CD14-positive monocyte (primary cell): ENCODE measurements around the gene LINC01488. TPM values are rescaled to one million over a fixed set of nuclear protein-coding genes. Genes with fewer than 3 reads are reported as not detected.

ENCODE experiments used
- DNase-seq, 3 donors: peaks; one replicate each; pipeline ENCODE4 v3.0.0-alpha.2; 2011 to 2022
- H2AFZ ChIP-seq: 2 replicates; pipeline ENCODE4 v1.6.0; 2012; ENCODE audit warnings: mild to moderate bottlenecking, low read depth, low read length, inconsistent platforms; ENCODE audit not compliant: insufficient read depth, poor library complexity, severe bottlenecking
- H3K27ac ChIP-seq, 2 donors: 1 replicate in 1 of 2; 2 replicates in 1 of 2; pipeline ENCODE4 v1.5.1; 2012 to 2013; ENCODE audit warnings: low read length in 2 of 2, control low read depth in 1 of 2, inconsistent platforms in 1 of 2, low read depth in 1 of 2, mild to moderate bottlenecking in 1 of 2
- H3K27me3 ChIP-seq, 2 donors: one replicate each; pipeline versions ENCODE4 v1.6.0 to v1.6.1; 2011 to 2013; ENCODE audit warnings: low read length in 2 of 2; ENCODE audit not compliant: control insufficient read depth in 2 of 2, insufficient read depth in 2 of 2
- H3K36me3 ChIP-seq, 2 donors: replicated peaks in 1 of 2; 1 replicate in 1 of 2; 2 replicates in 1 of 2; pipeline versions ENCODE4 v1.5.1 to v1.6.1; 2012 to 2013; ENCODE audit warnings: low read length in 2 of 2, control low read depth in 1 of 2, inconsistent platforms in 1 of 2, mild to moderate bottlenecking in 1 of 2; ENCODE audit not compliant: insufficient read depth in 2 of 2, control insufficient read depth in 1 of 2
- H3K4me1 ChIP-seq, 2 donors: 1 replicate in 1 of 2; 2 replicates in 1 of 2; pipeline versions ENCODE4 v1.5.1 to v1.6.1; 2012 to 2013; ENCODE audit warnings: low read length in 2 of 2, control low read depth in 1 of 2, inconsistent platforms in 1 of 2, mild to moderate bottlenecking in 1 of 2, moderate library complexity in 1 of 2; ENCODE audit not compliant: insufficient read depth in 2 of 2, control insufficient read depth in 1 of 2
- H3K4me2 ChIP-seq: replicated peaks from 2 replicates; pipeline ENCODE3; 2012; ENCODE audit warnings: low read length, moderate library complexity, mild to moderate bottlenecking; ENCODE audit not compliant: poor library complexity, severe bottlenecking; ENCODE audit errors: extremely low read depth
- H3K4me3 ChIP-seq, 3 experiments: fragments of 200-600 bp in 1 of 3; sonication (generic) in 1 of 3; replicated peaks in 1 of 3; 1 replicate in 2 of 3; 2 replicates in 1 of 3; pipeline ENCODE4 v1.5.1; 2011 to 2013; ENCODE audit warnings: low read length in 3 of 3, mild to moderate bottlenecking in 3 of 3, control low read depth in 2 of 3, low read depth in 2 of 3, inconsistent platforms in 1 of 3, moderate library complexity in 1 of 3
- H3K79me2 ChIP-seq: 2 replicates; pipeline ENCODE4 v1.6.0; 2012; ENCODE audit warnings: mild to moderate bottlenecking, control low read depth, inconsistent platforms, low read length, moderate library complexity; ENCODE audit not compliant: insufficient read depth
- H3K9ac ChIP-seq: 2 replicates; pipeline ENCODE4 v1.6.0; 2017; ENCODE audit warnings: low read length, mild to moderate bottlenecking; ENCODE audit not compliant: insufficient read depth, poor library complexity, severe bottlenecking
- H3K9me3 ChIP-seq, 2 donors: replicated peaks in 1 of 2; 1 replicate in 1 of 2; 2 replicates in 1 of 2; pipeline versions ENCODE4 v1.5.1 to v1.6.1; 2012 to 2013; ENCODE audit warnings: low read length in 2 of 2, control low read depth in 1 of 2; ENCODE audit not compliant: control insufficient read depth in 1 of 2, insufficient read depth in 1 of 2
- H4K20me1 ChIP-seq: 2 replicates; pipeline ENCODE4 v1.6.0; 2012; ENCODE audit warnings: mild to moderate bottlenecking, low read length, control low read depth, moderate library complexity; ENCODE audit not compliant: insufficient read depth
- H3K27ac Mint-ChIP-seq, 7 donors: one replicate each; pipeline ENCODE4 v1.8.0; 2020; ENCODE audit warnings: mild to moderate bottlenecking in 7 of 7, mixed read lengths in 7 of 7, moderate library complexity in 6 of 7, inconsistent platforms in 2 of 7
- H3K27me3 Mint-ChIP-seq, 3 donors: one replicate each; pipeline ENCODE4 v1.8.0; 2021 to 2022; ENCODE audit warnings: low read depth in 3 of 3, mild to moderate bottlenecking in 3 of 3, mixed read lengths in 3 of 3, moderate library complexity in 3 of 3, inconsistent platforms in 1 of 3
- H3K36me3 Mint-ChIP-seq, 2 donors: one replicate each; pipeline ENCODE4 v1.8.0; 2020; ENCODE audit warnings: mixed read lengths in 2 of 2, inconsistent platforms in 1 of 2, mild to moderate bottlenecking in 1 of 2
- H3K4me1 Mint-ChIP-seq: one replicate; pipeline ENCODE4 v1.8.0; 2020; ENCODE audit warnings: mild to moderate bottlenecking, mixed read lengths
- H3K4me3 Mint-ChIP-seq, 2 donors: one replicate each; pipeline ENCODE4 v1.8.0; 2020; ENCODE audit warnings: mild to moderate bottlenecking in 2 of 2, mixed read lengths in 2 of 2, moderate library complexity in 1 of 2
- H3K9me3 Mint-ChIP-seq, 7 donors: one replicate each; pipeline ENCODE4 v1.8.0; 2020 to 2022; ENCODE audit warnings: mixed read lengths in 7 of 7, mild to moderate bottlenecking in 6 of 7, moderate library complexity in 6 of 7, inconsistent platforms in 2 of 7
- WGBS: methylation state at CpG from one replicate; pipeline ENCODE4 v1.1.5; 2013; ENCODE audit warnings: missing lambda C conversion rate; ENCODE audit not compliant: insufficient coverage; 5-methylcytosine and 5-hydroxymethylcytosine counted together
- intact Hi-C, 2 donors: fragments of 100-400 bp; cut with micrococcal nuclease; formaldehyde crosslinking; loops; one replicate each; pipeline versions ENCODE4 v1.15.0 to v1.15.1; 2023
- polyA plus RNA-seq, 3 donors: library from polyadenylated mRNA; depleted of rRNA in 1 of 3; unstranded in 2 of 3; stranded (reverse) in 1 of 3; fragments of 300-500 nt in 2 of 3; fragments of >200 nt in 1 of 3; fragmentation: Illumina TruSeq in 2 of 3; gene quantifications; 1 replicate in 2 of 3; 2 replicates in 1 of 3; pipeline ENCODE4 v1.2.3, GENCODE V29; 2012 to 2021
- TF ChIP-seq, protein P1 (sequence below): fragments of 200-600 bp; IDR thresholded peaks from one replicate; pipeline ENCODE4 v1.8.0; 2022; ENCODE audit warnings: antibody characterized with exemption, mild to moderate bottlenecking

LINC01488 gene
- polyA plus RNA-seq, 3 donors = not detected

DNA sequence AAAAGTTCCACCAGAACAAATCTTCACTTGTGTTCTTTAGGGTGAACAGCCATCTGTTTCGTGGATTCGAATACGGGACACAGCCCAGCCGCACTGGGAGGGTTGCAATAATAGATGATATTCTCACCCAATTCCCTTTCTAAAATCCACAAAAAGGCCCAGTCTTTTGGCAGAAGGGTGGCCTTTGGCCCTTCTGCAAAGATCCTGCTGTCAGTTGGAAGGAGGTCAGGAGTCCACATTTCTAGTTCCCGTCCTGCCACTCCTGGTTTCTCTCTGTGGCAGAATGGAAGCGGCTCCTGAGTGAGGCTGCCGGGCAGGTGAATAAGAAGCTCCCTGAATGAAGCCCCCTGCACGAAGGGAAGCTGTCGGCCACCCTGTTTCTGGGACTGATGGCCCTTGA, 11.2 kb upstream of the LINC01488 start:
- no peak for DNase-seq
- Mint-ChIP-seq H3K9me3 (peaks cover 0 to 11% (median 3%) of the 10 kb centered on the region in 7 donors), H3K36me3 (no peaks in the 10 kb centered on the region), H3K4me1 (no peaks in the 10 kb centered on the region), H3K27me3 (peaks cover 9 to 20% (median 13%) of the 10 kb centered on the region in 3 donors), H3K27ac (no peak overlapping the region), H3K4me3 (no peak overlapping the region)
- 95% methylated on average over 3 of the region's 9 CpGs for WGBS
- Histone ChIP-seq H2AFZ (no peak overlapping the region), H3K4me2 (no peak overlapping the region), H4K20me1 (no peaks in the 10 kb centered on the region), H3K4me1 (no peaks in the 10 kb centered on the region), H3K36me3 (no peaks in the 10 kb centered on the region), H3K4me3 (no peak overlapping the region), H3K9me3 (peaks cover 0 to 11% of the 10 kb centered on the region in 2 donors), H3K79me2 (no peaks in the 10 kb centered on the region), H3K27me3 (peaks cover 0 to 4% of the 10 kb centered on the region in 2 donors), H3K27ac (no peak overlapping the region), H3K9ac (no peak overlapping the region)
- intact Hi-C loops = no loop called here
- TF ChIP-seq, protein P1, sequence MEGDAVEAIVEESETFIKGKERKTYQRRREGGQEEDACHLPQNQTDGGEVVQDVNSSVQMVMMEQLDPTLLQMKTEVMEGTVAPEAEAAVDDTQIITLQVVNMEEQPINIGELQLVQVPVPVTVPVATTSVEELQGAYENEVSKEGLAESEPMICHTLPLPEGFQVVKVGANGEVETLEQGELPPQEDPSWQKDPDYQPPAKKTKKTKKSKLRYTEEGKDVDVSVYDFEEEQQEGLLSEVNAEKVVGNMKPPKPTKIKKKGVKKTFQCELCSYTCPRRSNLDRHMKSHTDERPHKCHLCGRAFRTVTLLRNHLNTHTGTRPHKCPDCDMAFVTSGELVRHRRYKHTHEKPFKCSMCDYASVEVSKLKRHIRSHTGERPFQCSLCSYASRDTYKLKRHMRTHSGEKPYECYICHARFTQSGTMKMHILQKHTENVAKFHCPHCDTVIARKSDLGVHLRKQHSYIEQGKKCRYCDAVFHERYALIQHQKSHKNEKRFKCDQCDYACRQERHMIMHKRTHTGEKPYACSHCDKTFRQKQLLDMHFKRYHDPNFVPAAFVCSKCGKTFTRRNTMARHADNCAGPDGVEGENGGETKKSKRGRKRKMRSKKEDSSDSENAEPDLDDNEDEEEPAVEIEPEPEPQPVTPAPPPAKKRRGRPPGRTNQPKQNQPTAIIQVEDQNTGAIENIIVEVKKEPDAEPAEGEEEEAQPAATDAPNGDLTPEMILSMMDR = no peak

DNA sequence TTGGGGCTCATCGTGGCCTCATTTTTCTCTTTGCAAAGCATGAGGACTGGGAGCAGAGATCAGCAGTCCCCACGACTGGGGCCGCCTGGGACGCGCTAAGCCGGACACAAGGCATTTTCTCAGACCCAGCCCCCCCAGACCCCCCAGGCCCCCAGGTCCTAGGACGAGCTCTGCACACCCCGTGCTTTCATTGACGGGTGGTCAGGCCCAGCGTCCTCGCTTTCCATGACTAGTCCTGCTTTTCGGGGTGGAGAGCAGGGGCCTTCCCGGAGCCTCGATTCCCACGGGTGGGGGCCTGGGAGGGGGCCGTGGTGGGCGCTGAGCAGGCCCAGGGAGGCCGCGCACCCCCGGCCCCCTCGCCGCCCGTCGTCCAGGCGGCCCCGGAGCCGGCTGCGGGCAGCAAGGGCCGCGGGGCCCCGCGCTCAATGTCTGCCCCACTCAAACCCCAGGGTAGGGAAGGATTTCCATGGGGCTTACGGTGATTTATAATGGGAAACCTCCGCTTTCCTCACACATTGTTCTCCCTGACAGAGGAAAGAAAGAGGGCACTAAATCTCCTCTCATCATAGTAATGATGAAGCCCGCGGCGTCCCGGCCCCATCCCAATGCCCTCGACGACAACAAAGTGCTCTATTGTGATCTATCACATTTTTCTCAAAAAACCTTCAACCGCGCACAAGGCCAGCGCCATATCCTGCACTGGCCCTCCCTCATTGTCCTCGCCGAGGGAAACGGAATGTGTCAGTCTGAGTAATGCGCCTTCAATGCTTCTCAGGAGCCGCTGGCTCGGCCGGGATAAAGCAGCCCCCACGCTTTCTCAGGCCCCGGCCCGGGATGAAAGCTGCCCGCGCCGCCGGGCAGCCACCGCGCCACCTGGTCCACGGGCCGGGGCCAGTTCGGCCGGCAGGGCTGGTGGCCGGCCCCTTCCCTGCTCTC, 10.4 kb upstream of the LINC01488 start:
- Histone ChIP-seq H3K36me3 (no peaks in the 10 kb centered on the region), H3K9ac (no peak overlapping the region), H3K27me3 (peaks cover 0 to 4% of the 10 kb centered on the region in 2 donors), H3K9me3 (peaks cover 0 to 11% of the 10 kb centered on the region in 2 donors), H4K20me1 (no peaks in the 10 kb centered on the region), H3K27ac (no peak overlapping the region), H3K79me2 (no peaks in the 10 kb centered on the region), H2AFZ (no peak overlapping the region), H3K4me3 (no peak overlapping the region), H3K4me1 (no peaks in the 10 kb centered on the region), H3K4me2 (no peak overlapping the region)
- H3K36me3 Mint-ChIP-seq = no peaks in the 10 kb centered on the region
- intact Hi-C loops = no loop called here
- no peak for DNase-seq
- H3K27ac Mint-ChIP-seq = no peak overlapping the region
- peaks cover 9 to 20% (median 13%) of the 10 kb centered on the region in 3 donors for H3K27me3 Mint-ChIP-seq
- no peak overlapping the region for H3K4me3 Mint-ChIP-seq
- TF ChIP-seq, protein P1 = no peak
- H3K4me1 Mint-ChIP-seq = no peaks in the 10 kb centered on the region
- 54% methylated on average over 38 of the region's 64 CpGs for WGBS
- H3K9me3 Mint-ChIP-seq = peaks cover 0 to 11% (median 3%) of the 10 kb centered on the region in 7 donors
